H1 (cell line): ENCODE results near the gene VPS13D.

Source experiments
- ATF3 ChIP-seq: IDR thresholded peaks from 2 replicates; pipeline ENCODE4 v1.6.1; 2011; ENCODE audit warnings: low read depth, mild to moderate bottlenecking, low read length; ENCODE audit not compliant: insufficient read depth
- BCL11A ChIP-seq, 2 experiments: IDR thresholded peaks; one replicate each; pipeline ENCODE4 v1.6.1; 2011; ENCODE audit warnings: low read depth in 2 of 2, low read length in 2 of 2, mild to moderate bottlenecking in 2 of 2
- CEBPB ChIP-seq: IDR thresholded peaks from 2 replicates; pipeline ENCODE4 v1.6.1; 2012; ENCODE audit warnings: low read depth, low read length
- CREB1 ChIP-seq: IDR thresholded peaks from 2 replicates; pipeline ENCODE4 v1.6.1; 2012; ENCODE audit warnings: inconsistent platforms
- CTCF ChIP-seq, 3 experiments: IDR thresholded peaks; 1 replicate in 2 of 3; 2 replicates in 1 of 3; pipeline versions ENCODE4 v1.5.1 to v1.6.1; 2011; ENCODE audit warnings: low read length in 3 of 3, mild to moderate bottlenecking in 3 of 3, inconsistent platforms in 2 of 3, low read depth in 1 of 3, moderate library complexity in 1 of 3; ENCODE audit not compliant: insufficient read depth in 1 of 3; ENCODE audit errors: control extremely low read depth in 1 of 3
- EP300 ChIP-seq, 2 experiments: IDR thresholded peaks; 1 replicate in 1 of 2; 2 replicates in 1 of 2; pipeline ENCODE4 v1.6.1; 2011 to 2012; ENCODE audit warnings: low read depth in 2 of 2, low read length in 2 of 2, mild to moderate bottlenecking in 2 of 2, borderline replicate concordance in 1 of 2, inconsistent platforms in 1 of 2, moderate library complexity in 1 of 2
- EZH2 ChIP-seq: fragments of 200-600 bp; sonication (generic); IDR thresholded peaks from 2 replicates; pipeline ENCODE4 v1.7.1; 2012; ENCODE audit warnings: low read depth, mild to moderate bottlenecking, moderate library complexity, low read length, inconsistent platforms; ENCODE audit not compliant: severe bottlenecking
- GABPA ChIP-seq: IDR thresholded peaks from 2 replicates; pipeline ENCODE4 v1.6.1; 2011; ENCODE audit warnings: mild to moderate bottlenecking, low read length, moderate library complexity, borderline replicate concordance; ENCODE audit not compliant: insufficient read depth
- POLR2A ChIP-seq, 2 experiments: IDR thresholded peaks; 1 replicate in 1 of 2; 2 replicates in 1 of 2; pipeline ENCODE4 v1.6.1; 2011; ENCODE audit warnings: low read depth in 2 of 2, low read length in 2 of 2, mild to moderate bottlenecking in 2 of 2; ENCODE audit errors: control extremely low read depth in 1 of 2
- RFX5 ChIP-seq: IDR thresholded peaks from 2 replicates; pipeline ENCODE4 v1.6.1; 2011; ENCODE audit warnings: low read depth, low read length, improper control_type of control experiment, borderline replicate concordance
- RNF2 ChIP-seq: fragments of 200-900, 300-1000 bp; sonication (generic); IDR thresholded peaks from 2 replicates; pipeline ENCODE4 v1.7.1; 2016; ENCODE audit warnings: borderline replicate concordance, low read depth, mild to moderate bottlenecking, antibody characterized with exemption, low read length; ENCODE audit not compliant: poor library complexity, severe bottlenecking; ENCODE audit errors: missing control alignments
- SP2 ChIP-seq: IDR thresholded peaks from 2 replicates; pipeline ENCODE4 v1.6.1; 2012; ENCODE audit warnings: mild to moderate bottlenecking, low read length, inconsistent platforms
- TAF1 ChIP-seq: IDR thresholded peaks from 2 replicates; pipeline ENCODE4 v1.6.1; 2011; ENCODE audit warnings: mild to moderate bottlenecking, low read depth, low read length
- ZNF274 ChIP-seq: IDR thresholded peaks from 2 replicates; pipeline ENCODE4 v1.7.0; 2012; ENCODE audit warnings: low read length, borderline replicate concordance; ENCODE audit errors: extremely low read depth

- TF ChIP-seq CTCF (IDR thresholded peaks at IDR 0.05; ENCODE audit: control extremely low read depth in 1 of 3, insufficient read depth in 1 of 3, low read depth in 1 of 3, low read length in 3 of 3) (no peak), EP300 (IDR thresholded peaks at IDR 0.05; ENCODE audit: borderline replicate concordance in 1 of 2, low read depth in 2 of 2, low read length in 2 of 2) (no peak), RNF2 (no peak), POLR2A (IDR thresholded peaks at IDR 0.05; ENCODE audit: control extremely low read depth in 1 of 2, low read depth in 2 of 2, low read length in 2 of 2) (no peak), EZH2 (no peak), CREB1 (no peak), ATF3 (no peak), SP2 (no peak), ZNF274 (no peak), CEBPB (no peak), TAF1 (no peak), RFX5 (no peak), BCL11A (IDR thresholded peaks at IDR 0.05; ENCODE audit: low read depth in 2 of 2, low read length in 2 of 2) (no peak), GABPA (no peak)
These were observed 142.9 kb downstream of the VPS13D start for GRCh38 chr1:12372761-12373160.
